Measurements from ENCODE around the gene CHERP.

Gene CHERP

GRCh38 chr19:16540948-16541347 lies 1.3 kb downstream of the CHERP start:
- DNase-seq: no peak

GRCh38 chr19:16537111-16537510 lies 5.1 kb downstream of the CHERP start:
- DNase-seq: no peak

- DNase-seq: no peak
Measured at GRCh38 chr19:16536130-16536529, 6.1 kb downstream of the CHERP start.

- DNase-seq: no peak
Measured at GRCh38 chr19:16535381-16535780, 6.9 kb downstream of the CHERP start.

- DNase-seq: no peak
Measured at GRCh38 chr19:16532440-16533234, 9.6 kb downstream of the CHERP start.

GRCh38 chr19:16531380-16531669 lies 10.9 kb downstream of the CHERP start:
- DNase-seq: no peak

GRCh38 chr19:16530540-16531379 lies 11.5 kb downstream of the CHERP start:
- no peak for DNase-seq

GRCh38 chr19:16529466-16530144 lies 12.6 kb downstream of the CHERP start:
- DNase-seq: no peak

- DNase-seq: peak in 1 of 2 experiments; percentile 23
Measured at GRCh38 chr19:16527971-16528521, 14.2 kb downstream of the CHERP start.

GRCh38 chr19:16527334-16527935 lies 14.8 kb downstream of the CHERP start:
- no peak for DNase-seq

GRCh38 chr19:16525751-16526481 lies 16.3 kb downstream of the CHERP start:
- no peak for DNase-seq

GRCh38 chr19:16524991-16525734 lies 17.1 kb downstream of the CHERP start:
- no peak for DNase-seq

- DNase-seq: no peak
Measured at GRCh38 chr19:16522559-16523377, 19.5 kb downstream of the CHERP start.

- no peak for DNase-seq
Measured at GRCh38 chr19:16521715-16522289, 20.4 kb downstream of the CHERP start.

- no peak for DNase-seq
Measured at GRCh38 chr19:16520986-16521624, 21.1 kb downstream of the CHERP start.

GRCh38 chr19:16520074-16520973 lies 21.9 kb downstream of the CHERP start:
- no peak for DNase-seq

GRCh38 chr19:16519230-16519687 lies 23.0 kb downstream of the CHERP start:
- no peak for DNase-seq

GRCh38 chr19:16518483-16519229 lies 23.6 kb downstream of the CHERP start:
- no peak for DNase-seq

All from NCI-H524 (cell line).